ENCODE results near the gene EHD4. TPM values are rescaled to one million over a fixed set of nuclear protein-coding genes. Genes with fewer than 3 reads are reported as not detected.

The EHD4 gene
- total RNA-seq, 4 donors from 2014 or later: 13.2 to 31.5 (median 22.0) TPM

- no peak for TF ChIP-seq CTCF (IDR thresholded peaks at IDR 0.05)
- no peak for TF ChIP-seq EP300 (IDR thresholded peaks at IDR 0.05)
- no peak for TF ChIP-seq POLR2A (IDR thresholded peaks at IDR 0.05)
- no peak overlapping the region for H3K4me3 ChIP-seq
- H3K4me1 ChIP-seq: peaks cover 0 to 3% (median 0%) of the 10 kb centered on the region in 4 donors
- 92 to 94% methylated on average over 17 to 18 of the region's 18 CpGs for WGBS, 2 donors
- peaks cover 0 to 5% of the 10 kb centered on the region in 2 donors for H3K27me3 ChIP-seq
- no peaks in the 10 kb centered on the region for H3K9me3 ChIP-seq
- no peak overlapping the region for H3K27ac ChIP-seq
- H3K36me3 ChIP-seq: no peaks in the 10 kb centered on the region
- no peak for DNase-seq (ENCODE audit: low spot score in 2 of 2)
Measured at GRCh38 chr15:41992151-41992802, 19.9 kb upstream of the EHD4 start.

- TF ChIP-seq EP300 (IDR thresholded peaks at IDR 0.05): no peak
- no peak for TF ChIP-seq CTCF (IDR thresholded peaks at IDR 0.05)
- TF ChIP-seq POLR2A (IDR thresholded peaks at IDR 0.05): no peak
- H3K27ac ChIP-seq: no peak overlapping the region
- 54 to 59% methylated on average over 3 of the region's 3 CpGs for WGBS, 2 donors
- H3K27me3 ChIP-seq: peaks cover 0 to 5% of the 10 kb centered on the region in 2 donors
- H3K4me3 ChIP-seq: no peak overlapping the region
- H3K36me3 ChIP-seq: no peaks in the 10 kb centered on the region
- no peaks in the 10 kb centered on the region for H3K9me3 ChIP-seq
- peaks cover 0 to 3% (median 0%) of the 10 kb centered on the region in 4 donors for H3K4me1 ChIP-seq
- DNase-seq (ENCODE audit: low spot score in 2 of 2): no peak
Measured at GRCh38 chr15:41990691-41991090, 18.3 kb upstream of the EHD4 start.

GRCh38 chr15:41990243-41990605, 17.9 kb upstream of the EHD4 start:
- H3K9me3 ChIP-seq: no peaks in the 10 kb centered on the region
- DNase-seq (ENCODE audit: low spot score in 2 of 2): no peak
- no peak for TF ChIP-seq POLR2A (IDR thresholded peaks at IDR 0.05)
- no peak for TF ChIP-seq EP300 (IDR thresholded peaks at IDR 0.05)
- no peak for TF ChIP-seq CTCF (IDR thresholded peaks at IDR 0.05)
- 54 to 56% methylated on average over 7 of the region's 7 CpGs for whole genome bisulfite sequencing, 2 donors
- H3K4me1 ChIP-seq: peaks cover 0 to 3% (median 0%) of the 10 kb centered on the region in 4 donors
- peaks cover 0 to 5% of the 10 kb centered on the region in 2 donors for H3K27me3 ChIP-seq
- no peak overlapping the region for H3K27ac ChIP-seq
- H3K36me3 ChIP-seq: no peaks in the 10 kb centered on the region
- H3K4me3 ChIP-seq: no peak overlapping the region

- Histone ChIP-seq H3K27ac (no peak overlapping the region), H3K27me3 (peaks cover 0 to 5% of the 10 kb centered on the region in 2 donors), H3K4me1 (peaks cover 0 to 3% (median 0%) of the 10 kb centered on the region in 4 donors), H3K36me3 (no peaks in the 10 kb centered on the region), H3K4me3 (no peak overlapping the region), H3K9me3 (no peaks in the 10 kb centered on the region)
- DNase-seq (ENCODE audit: low spot score in 2 of 2): peak; percentile 58 to 83
- TF ChIP-seq EP300 (IDR thresholded peaks at IDR 0.05): no peak
- peak; percentile 93 to 98 (median 96) for TF ChIP-seq CTCF (IDR thresholded peaks at IDR 0.05)
- WGBS, 2 donors: 27 to 28% methylated on average over 9 of the region's 9 CpGs
Measured at GRCh38 chr15:41989573-41990242, 17.4 kb upstream of the EHD4 start.

GRCh38 chr15:41988896-41989572, 16.7 kb upstream of the EHD4 start:
- Histone ChIP-seq H3K27me3 (peaks cover 0 to 5% of the 10 kb centered on the region in 2 donors), H3K9me3 (no peaks in the 10 kb centered on the region), H3K4me3 (no peak overlapping the region), H3K27ac (no peak overlapping the region), H3K36me3 (no peaks in the 10 kb centered on the region), H3K4me1 (peaks cover 0 to 3% (median 0%) of the 10 kb centered on the region in 4 donors)
- WGBS, 2 donors: 63 to 69% methylated on average over 20 to 21 of the region's 21 CpGs
- DNase-seq (ENCODE audit: low spot score in 2 of 2): no peak
- TF ChIP-seq EP300 (IDR thresholded peaks at IDR 0.05) (no peak), CTCF (IDR thresholded peaks at IDR 0.05) (no peak), POLR2A (IDR thresholded peaks at IDR 0.05) (no peak)
